T47D (cell line): ENCODE results near the gene DIAPH2.
"Not testable (repeated sequence)": the region's sequence is repeated elsewhere in the genome, so short reads cannot be mapped to it uniquely, and the experiment has no call there.

Experiments used
- DNase-seq, 2 experiments: peaks; one replicate each; pipeline versions ENCODE4 v3.0.0 to v3.0.0-alpha.2; 2011 to 2012; ENCODE audit warnings: low read depth in 1 of 2, low spot score in 1 of 2
- JUND ChIP-seq: IDR thresholded peaks from 2 replicates; pipeline ENCODE4 v1.6.1; 2012; ENCODE audit warnings: low read depth
- in situ Hi-C: cut with HindIII; loops from 2 replicates; pipeline ENCODE4 v1.10.0; 2016; ENCODE audit warnings: low sequenced_read_pairs, low pct_unique_long_range_greater_than_20kb

Gene DIAPH2

GRCh38 chrX:96700625-96701024 lies 16.0 kb downstream of the DIAPH2 start:
- no peak for DNase-seq
- TF ChIP-seq JUND: no peak
- in situ Hi-C loops: no loop called here

- no peak for DNase-seq
- no peak for TF ChIP-seq JUND
- in situ Hi-C loops: no loop called here
Measured at GRCh38 chrX:96703379-96703778, 18.7 kb downstream of the DIAPH2 start.

- TF ChIP-seq JUND: no peak
- in situ Hi-C loops: no loop called here
- DNase-seq: no peak
Measured at GRCh38 chrX:96703816-96704215, 19.2 kb downstream of the DIAPH2 start.

- in situ Hi-C loops: no loop called here
Measured at GRCh38 chrX:96704629-96705028, 20.0 kb downstream of the DIAPH2 start.

GRCh38 chrX:96705905-96706304 lies 21.3 kb downstream of the DIAPH2 start:
- no peak for TF ChIP-seq JUND
- in situ Hi-C loops: no loop called here
- no peak for DNase-seq

More at GRCh38 chrX:96704629-96705028, 20.0 kb downstream of the DIAPH2 start:
- no peak for TF ChIP-seq JUND
- DNase-seq: no peak

- in situ Hi-C loops: no loop called here
- TF ChIP-seq JUND: no peak
- DNase-seq: no peak
Measured at GRCh38 chrX:96707804-96708203, 23.2 kb downstream of the DIAPH2 start.

GRCh38 chrX:96710031-96710430 lies 25.4 kb downstream of the DIAPH2 start:
- no peak for TF ChIP-seq JUND
- no peak for DNase-seq
- in situ Hi-C loops: no loop called here

- TF ChIP-seq JUND: no peak
- in situ Hi-C loops: no loop called here
- no peak for DNase-seq
Measured at GRCh38 chrX:96713303-96713702, 28.7 kb downstream of the DIAPH2 start.

GRCh38 chrX:96714393-96714792 lies 29.8 kb downstream of the DIAPH2 start:
- DNase-seq: not testable (repeated sequence)

GRCh38 chrX:96715481-96715880 lies 30.8 kb downstream of the DIAPH2 start:
- in situ Hi-C loops: no loop called here
- DNase-seq: no peak
- TF ChIP-seq JUND: no peak

More at GRCh38 chrX:96714393-96714792, 29.8 kb downstream of the DIAPH2 start:
- in situ Hi-C loops: not testable (repeated sequence)

- in situ Hi-C loops: no loop called here
- TF ChIP-seq JUND: no peak
Measured at GRCh38 chrX:96719161-96719875, 34.7 kb downstream of the DIAPH2 start.

GRCh38 chrX:96721354-96721753 lies 36.7 kb downstream of the DIAPH2 start:
- in situ Hi-C loops: no loop called here
- DNase-seq: no peak

More at GRCh38 chrX:96719161-96719875, 34.7 kb downstream of the DIAPH2 start:
- DNase-seq: no peak

GRCh38 chrX:96722781-96723180 lies 38.1 kb downstream of the DIAPH2 start:
- no peak for TF ChIP-seq JUND
- no peak for DNase-seq
- in situ Hi-C loops: no loop called here

More at GRCh38 chrX:96721354-96721753, 36.7 kb downstream of the DIAPH2 start:
- no peak for TF ChIP-seq JUND

- no peak for TF ChIP-seq JUND
- no peak for DNase-seq
- in situ Hi-C loops: no loop called here
Measured at GRCh38 chrX:96729053-96729452, 44.4 kb downstream of the DIAPH2 start.
